Transverse colon (tissue), 4 donors: ENCODE results near the gene KIF18A. TPM values are rescaled to one million over a fixed set of nuclear protein-coding genes. Genes with fewer than 3 reads are reported as not detected.

ENCODE experiments used
- DNase-seq: peaks from one replicate; pipeline ENCODE4 v3.0.0-alpha.2; 2019
- H3K27ac ChIP-seq, 4 donors: fragments of 200-600 bp; sonication (generic); 2 replicates each; pipeline ENCODE4 v1.5.1; 2016 to 2018; ENCODE audit warnings: inconsistent platforms in 4 of 4
- H3K27me3 ChIP-seq: fragments of 200-600 bp; sonication (generic); 2 replicates; pipeline ENCODE4 v1.5.1; 2017; ENCODE audit warnings: inconsistent platforms
- H3K36me3 ChIP-seq, 4 donors: fragments of 200-600 bp; sonication (generic); 2 replicates each; pipeline ENCODE4 v1.5.1; 2017 to 2019; ENCODE audit warnings: inconsistent platforms in 4 of 4
- H3K4me1 ChIP-seq, 4 donors: fragments of 200-600 bp; sonication (generic); 2 replicates each; pipeline ENCODE4 v1.5.1; 2017 to 2020; ENCODE audit warnings: inconsistent platforms in 4 of 4
- H3K4me3 ChIP-seq, 4 donors: fragments of 200-600 bp; sonication (generic); 1 replicate in 1 of 4; 2 replicates in 3 of 4; pipeline versions ENCODE4 v1.5.1 to v1.6.1; 2017 to 2019; ENCODE audit warnings: inconsistent platforms in 4 of 4
- H3K9me3 ChIP-seq, 2 donors: fragments of 200-600 bp; sonication (generic); 2 replicates each; pipeline ENCODE4 v1.5.1; 2017 to 2019; ENCODE audit warnings: inconsistent platforms in 2 of 2
- EP300 ChIP-seq: sonication (generic); formaldehyde crosslinking; IDR thresholded peaks from one replicate; pipeline ENCODE4 v1.6.1; 2017; ENCODE audit warnings: antibody characterized with exemption, low read depth
- POLR2A ChIP-seq: fragments of 450-650 bp; IDR thresholded peaks from one replicate; pipeline ENCODE4 v1.6.1; 2016; ENCODE audit warnings: antibody characterized with exemption, mild to moderate bottlenecking, moderate library complexity
- POLR2AphosphoS5 ChIP-seq, 3 donors: sonication (generic); formaldehyde crosslinking; IDR thresholded peaks; one replicate each; pipeline ENCODE4 v1.6.1; 2016; ENCODE audit warnings: antibody characterized with exemption in 3 of 3
- WGBS, 2 donors: methylation state at CpG; one replicate each; pipeline ENCODE4 v1.1.5; 2018; ENCODE audit warnings: low coverage in 1 of 2; 5-methylcytosine and 5-hydroxymethylcytosine counted together
- in situ Hi-C, 4 donors: fragments of 200-750 bp; cut with MboI; loops; one replicate each; pipeline versions ENCODE4 v1.15.0 to v1.15.1; 2017; ENCODE audit warnings: low sequenced_read_pairs in 3 of 4, low pct_ligation_motif_present in 1 of 4, low pct_unique_long_range_greater_than_20kb in 1 of 4
- intact Hi-C: fragments of 100-400 bp; cut with DNase I; formaldehyde crosslinking; loops from one replicate; pipeline ENCODE4 v1.15.1; 2023; ENCODE audit warnings: low total_unique reads
- total RNA-seq, 4 donors: library from RNA; depleted of rRNA; stranded (reverse); fragments of >200 nt; gene quantifications; one replicate each; pipeline ENCODE4 v1.1.0, GENCODE V29; 2016
- TF ChIP-seq, protein P1 (sequence below), 5 experiments: fragments of 200-600 bp in 3 of 5; fragments of 450-650 bp in 2 of 5; sonication (generic) in 3 of 5; IDR thresholded peaks; 1 replicate in 2 of 5; 2 replicates in 3 of 5; pipeline ENCODE4 v1.5.1; 2016 to 2017; ENCODE audit warnings: antibody characterized with exemption in 5 of 5, inconsistent platforms in 3 of 5, mild to moderate bottlenecking in 2 of 5, moderate library complexity in 1 of 5

The KIF18A gene
- total RNA-seq, 4 donors from 2014 or later, result 0.20 to 1.8 (median 0.43) TPM

DNA sequence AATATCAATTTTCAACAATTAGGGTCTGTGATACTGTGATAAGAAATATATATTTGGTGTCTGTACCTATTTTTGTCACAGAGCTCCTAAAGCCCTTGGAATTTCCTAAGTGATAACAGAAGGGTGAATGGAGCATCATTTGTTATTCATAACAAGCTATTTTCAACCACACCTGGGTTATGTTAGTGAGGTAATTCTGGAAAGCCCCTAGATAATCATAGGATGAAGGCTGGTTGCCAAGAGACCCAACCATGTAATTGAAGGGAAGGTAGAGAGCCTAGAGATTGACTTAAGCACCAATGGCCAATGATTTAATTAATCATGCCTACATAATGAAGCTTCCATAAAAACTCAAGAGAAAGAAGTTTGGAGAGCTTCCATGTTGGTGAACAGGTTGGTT, 109.4 kb downstream of the KIF18A start:
- intact Hi-C loops, result no loop called here
- in situ Hi-C loops, result no loop called here

DNA sequence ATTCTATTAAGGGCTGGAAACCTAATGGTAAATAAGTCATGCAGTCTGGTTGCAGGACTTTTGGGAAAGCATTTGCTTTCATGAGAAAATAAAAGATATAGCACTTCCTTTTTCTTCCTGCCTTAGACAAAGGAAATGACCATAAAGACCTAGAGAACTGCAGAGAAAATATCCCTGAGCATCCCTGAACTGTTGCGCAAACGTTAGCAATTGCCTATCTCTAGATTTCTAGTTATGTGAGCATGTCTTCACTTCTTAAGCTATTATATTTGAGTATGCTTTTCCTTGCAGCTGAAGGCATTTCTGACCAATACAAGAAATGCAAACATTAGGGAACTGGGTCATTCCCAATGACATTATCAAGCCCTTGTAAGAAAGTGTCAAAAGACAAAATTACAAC, 110.6 kb downstream of the KIF18A start:
- intact Hi-C loops (no loop called here), in situ Hi-C loops (no loop called here)
- Histone ChIP-seq H3K27me3 (no peaks in the 10 kb centered on the region), H3K36me3 (no peaks in the 10 kb centered on the region), H3K9me3 (peaks cover 3 to 20% of the 10 kb centered on the region in 2 donors), H3K27ac (no peak overlapping the region), H3K4me1 (no peaks in the 10 kb centered on the region), H3K4me3 (no peak overlapping the region)
- TF ChIP-seq POLR2AphosphoS5 (IDR thresholded peaks at IDR 0.05), result no peak
- TF ChIP-seq EP300, result no peak
- TF ChIP-seq POLR2A, result no peak
- TF ChIP-seq, protein P1, sequence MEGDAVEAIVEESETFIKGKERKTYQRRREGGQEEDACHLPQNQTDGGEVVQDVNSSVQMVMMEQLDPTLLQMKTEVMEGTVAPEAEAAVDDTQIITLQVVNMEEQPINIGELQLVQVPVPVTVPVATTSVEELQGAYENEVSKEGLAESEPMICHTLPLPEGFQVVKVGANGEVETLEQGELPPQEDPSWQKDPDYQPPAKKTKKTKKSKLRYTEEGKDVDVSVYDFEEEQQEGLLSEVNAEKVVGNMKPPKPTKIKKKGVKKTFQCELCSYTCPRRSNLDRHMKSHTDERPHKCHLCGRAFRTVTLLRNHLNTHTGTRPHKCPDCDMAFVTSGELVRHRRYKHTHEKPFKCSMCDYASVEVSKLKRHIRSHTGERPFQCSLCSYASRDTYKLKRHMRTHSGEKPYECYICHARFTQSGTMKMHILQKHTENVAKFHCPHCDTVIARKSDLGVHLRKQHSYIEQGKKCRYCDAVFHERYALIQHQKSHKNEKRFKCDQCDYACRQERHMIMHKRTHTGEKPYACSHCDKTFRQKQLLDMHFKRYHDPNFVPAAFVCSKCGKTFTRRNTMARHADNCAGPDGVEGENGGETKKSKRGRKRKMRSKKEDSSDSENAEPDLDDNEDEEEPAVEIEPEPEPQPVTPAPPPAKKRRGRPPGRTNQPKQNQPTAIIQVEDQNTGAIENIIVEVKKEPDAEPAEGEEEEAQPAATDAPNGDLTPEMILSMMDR (IDR thresholded peaks at IDR 0.05), result no peak
- no peak for DNase-seq
- 89% methylated on average over 2 of the region's 2 CpGs for WGBS, 2 donors

More for the DNA sequence above, 109.4 kb downstream of the KIF18A start:
- no peak for DNase-seq
- TF ChIP-seq, protein P1 (IDR thresholded peaks at IDR 0.05), result no peak
- TF ChIP-seq EP300, result no peak
- no peak for TF ChIP-seq POLR2A
- TF ChIP-seq POLR2AphosphoS5 (IDR thresholded peaks at IDR 0.05), result no peak
- no peaks in the 10 kb centered on the region for H3K4me1 ChIP-seq
- H3K27ac ChIP-seq, result no peak overlapping the region
- H3K36me3 ChIP-seq, result no peaks in the 10 kb centered on the region
- peaks cover 11 to 26% of the 10 kb centered on the region in 2 donors for H3K9me3 ChIP-seq
- no peak overlapping the region for H3K4me3 ChIP-seq
- H3K27me3 ChIP-seq, result no peaks in the 10 kb centered on the region

DNA sequence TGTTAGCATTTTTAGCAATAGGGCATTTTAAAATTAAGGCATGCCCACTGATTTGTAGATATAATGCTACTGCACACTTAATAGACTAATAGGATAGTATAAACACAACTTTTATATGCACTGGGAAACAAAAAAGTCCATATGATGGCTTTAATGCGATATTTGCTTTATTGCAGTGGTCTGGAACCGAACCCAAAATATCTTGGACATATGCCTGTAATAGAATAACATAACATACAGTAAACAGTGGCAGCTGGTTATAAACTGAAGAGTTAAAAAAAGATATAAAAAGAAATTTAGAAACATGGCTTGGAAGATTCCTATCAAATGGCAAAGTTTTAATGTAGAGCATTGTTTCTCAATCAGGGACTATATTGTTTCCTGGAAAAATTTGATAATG, 111.9 kb downstream of the KIF18A start:
- in situ Hi-C loops, result no loop called here
- Histone ChIP-seq H3K27ac (no peak overlapping the region), H3K36me3 (no peaks in the 10 kb centered on the region), H3K4me3 (no peak overlapping the region), H3K4me1 (no peaks in the 10 kb centered on the region), H3K9me3 (peaks cover 0 to 16% of the 10 kb centered on the region in 2 donors), H3K27me3 (no peaks in the 10 kb centered on the region)
- TF ChIP-seq POLR2AphosphoS5 (IDR thresholded peaks at IDR 0.05), result no peak
- no peak for TF ChIP-seq POLR2A
- TF ChIP-seq, protein P1 (IDR thresholded peaks at IDR 0.05), result no peak
- no peak for TF ChIP-seq EP300
- intact Hi-C loops, result no loop called here
- 78 to 79% methylated on average over 2 of the region's 2 CpGs for WGBS, 2 donors
- no peak for DNase-seq

DNA sequence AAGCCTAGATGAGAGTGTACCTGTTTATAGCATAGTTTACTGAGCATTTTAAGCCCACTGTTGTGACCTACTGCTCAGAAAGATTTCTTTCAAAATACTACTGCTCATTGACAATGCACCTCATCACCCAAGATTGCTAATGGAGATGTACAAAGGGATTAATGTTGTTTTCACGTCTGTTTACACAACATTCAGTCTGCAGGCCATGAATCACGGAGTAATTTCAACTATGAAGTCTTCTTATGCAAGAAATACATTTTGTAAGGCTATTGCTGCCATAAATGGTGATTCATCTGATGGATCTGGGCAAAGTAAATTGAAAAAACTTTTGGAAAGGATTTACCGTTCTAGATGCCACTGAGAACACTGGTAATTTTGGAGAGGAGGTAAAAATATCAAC, 112.9 kb downstream of the KIF18A start:
- H3K27me3 ChIP-seq, result no peaks in the 10 kb centered on the region
- no peak for DNase-seq
- TF ChIP-seq POLR2AphosphoS5 (IDR thresholded peaks at IDR 0.05), result no peak
- TF ChIP-seq, protein P1 (IDR thresholded peaks at IDR 0.05), result no peak
- TF ChIP-seq EP300, result no peak
- no peak for TF ChIP-seq POLR2A
- H3K27ac ChIP-seq, result no peak overlapping the region
- in situ Hi-C loops, result no loop called here
- intact Hi-C loops, result no loop called here
- no peaks in the 10 kb centered on the region for H3K4me1 ChIP-seq
- H3K36me3 ChIP-seq, result no peaks in the 10 kb centered on the region
- H3K4me3 ChIP-seq, result no peak overlapping the region
- peaks cover 0 to 9% of the 10 kb centered on the region in 2 donors for H3K9me3 ChIP-seq
- WGBS, 2 donors, result 75 to 83% methylated on average over 3 of the region's 3 CpGs
